SK-N-SH treated with all-trans-retinoic acid at 6 μM for 48 hours (cell line): ENCODE measurements around the gene ORC4.
"Not testable (repeated sequence)": the region's sequence is repeated elsewhere in the genome, so short reads cannot be mapped to it uniquely, and the experiment has no call there.

Source experiments
- ATAC-seq: fragments of 200-7000 bp; cut with Tn5 transposase; 3 replicates; pipeline ENCODE4 v1.9.1; 2020; ENCODE audit warnings: mild to moderate bottlenecking, moderate library complexity
- ARNTL ChIP-seq: fragments of 450-650 bp; formaldehyde crosslinking; IDR thresholded peaks from 2 replicates; pipeline ENCODE4 v1.5.0; 2020; ENCODE audit warnings: low read depth, mild to moderate bottlenecking, moderate library complexity, borderline replicate concordance
- BACH2 ChIP-seq: fragments of 250-450 bp; sonication (Bioruptor Pico); IDR thresholded peaks from 2 replicates; pipeline ENCODE4 v1.9.0; 2021; ENCODE audit warnings: mild to moderate bottlenecking, borderline replicate concordance
- CREB5 ChIP-seq: fragments of 250-450 bp; sonication (Bioruptor Pico); IDR thresholded peaks from 2 replicates; pipeline ENCODE4 v1.5.1; 2020; ENCODE audit warnings: low read depth, mild to moderate bottlenecking, moderate library complexity
- CSDC2 ChIP-seq: fragments of 250-450 bp; sonication (Bioruptor Pico); IDR thresholded peaks from 2 replicates; pipeline ENCODE4 v1.5.0; 2020; ENCODE audit warnings: mild to moderate bottlenecking, moderate library complexity
- CSRNP3 ChIP-seq: fragments of 250-450 bp; sonication (Bioruptor Pico); IDR thresholded peaks from 2 replicates; pipeline ENCODE4 v1.5.1; 2021; ENCODE audit warnings: mild to moderate bottlenecking, moderate library complexity
- ESRRG ChIP-seq: fragments of 250-450 bp; sonication (Bioruptor Pico); IDR thresholded peaks from 2 replicates; pipeline ENCODE4 v1.6.1; 2021; ENCODE audit warnings: mild to moderate bottlenecking
- GLIS3 ChIP-seq: fragments of 250-450 bp; sonication (Bioruptor Pico); IDR thresholded peaks from 2 replicates; pipeline ENCODE4 v1.5.0; 2020; ENCODE audit warnings: mild to moderate bottlenecking, moderate library complexity
- ISL1 ChIP-seq: fragments of 250-450 bp; sonication (Bioruptor Pico); IDR thresholded peaks from 2 replicates; pipeline ENCODE4 v2.1.2; 2022; ENCODE audit warnings: mild to moderate bottlenecking, moderate library complexity
- OSR1 ChIP-seq: fragments of 250-450 bp; sonication (Bioruptor Pico); IDR thresholded peaks from 2 replicates; pipeline ENCODE4 v1.8.0; 2022; ENCODE audit warnings: moderate library complexity, mild to moderate bottlenecking, inconsistent platforms
- PPARA ChIP-seq: fragments of 250-450 bp; sonication (Bioruptor Pico); IDR thresholded peaks from 2 replicates; pipeline ENCODE4 v1.5.0; 2020; ENCODE audit warnings: mild to moderate bottlenecking, borderline replicate concordance
- RARB ChIP-seq: fragments of 250-450 bp; sonication (Bioruptor Pico); IDR thresholded peaks from 2 replicates; pipeline ENCODE4 v1.8.0; 2021; ENCODE audit warnings: mild to moderate bottlenecking, moderate library complexity
- SNAI2 ChIP-seq: fragments of 250-450 bp; sonication (Bioruptor Pico); IDR thresholded peaks from 2 replicates; pipeline ENCODE4 v1.5.0; 2020; ENCODE audit warnings: mild to moderate bottlenecking, moderate library complexity
- TCF4 ChIP-seq: fragments of 250-450 bp; sonication (Bioruptor Pico); IDR thresholded peaks from 2 replicates; pipeline ENCODE4 v1.8.0; 2021; ENCODE audit warnings: mild to moderate bottlenecking, moderate library complexity, borderline replicate concordance
- TOX ChIP-seq: fragments of 250-450 bp; sonication (Bioruptor Pico); IDR thresholded peaks from 2 replicates; pipeline ENCODE4 v1.8.0; 2021; ENCODE audit warnings: mild to moderate bottlenecking, moderate library complexity, borderline replicate concordance
- TSHZ2 ChIP-seq: fragments of 250-450 bp; sonication (Bioruptor Pico); IDR thresholded peaks from 2 replicates; pipeline ENCODE4 v1.5.0; 2020; ENCODE audit warnings: mild to moderate bottlenecking, moderate library complexity
- ZC3H10 ChIP-seq: fragments of 250-450 bp; sonication (Bioruptor Pico); IDR thresholded peaks from 2 replicates; pipeline ENCODE4 v1.5.1; 2021; ENCODE audit warnings: mild to moderate bottlenecking, moderate library complexity
- ZFP3 ChIP-seq: fragments of 250-450 bp; sonication (Bioruptor Pico); IDR thresholded peaks from 2 replicates; pipeline ENCODE4 v1.5.0; 2020; ENCODE audit warnings: mild to moderate bottlenecking, moderate library complexity
- ZFP30 ChIP-seq: fragments of 450-650 bp; formaldehyde crosslinking; IDR thresholded peaks from 2 replicates; pipeline ENCODE4 v1.5.0; 2022; ENCODE audit warnings: mild to moderate bottlenecking, moderate library complexity
- ZNF565 ChIP-seq: fragments of 450-650 bp; formaldehyde crosslinking; conservative IDR thresholded peaks from 2 replicates; pipeline ENCODE4 v1.5.0; 2020; ENCODE audit warnings: low read depth, mild to moderate bottlenecking, moderate library complexity
- ZNF70 ChIP-seq: fragments of 450-650 bp; formaldehyde crosslinking; IDR thresholded peaks from 2 replicates; pipeline ENCODE4 v1.5.0; 2020; ENCODE audit warnings: mild to moderate bottlenecking, moderate library complexity
- ZNF8 ChIP-seq: fragments of 450-650 bp; formaldehyde crosslinking; IDR thresholded peaks from 2 replicates; pipeline ENCODE4 v1.5.0; 2020; ENCODE audit warnings: mild to moderate bottlenecking, moderate library complexity
- TF ChIP-seq, protein P1 (sequence below): fragments of 250-450 bp; sonication (Bioruptor Pico); IDR thresholded peaks from 2 replicates; pipeline ENCODE4 v1.8.0; 2020; ENCODE audit warnings: mild to moderate bottlenecking, moderate library complexity, borderline replicate concordance

ORC4 gene

GRCh38 chr2:148006249-148007007 lies 14.1 kb downstream of the ORC4 start:
- no peak for ATAC-seq
- TF ChIP-seq ZC3H10 (CRISPR knock-in tag) (no peak), PPARA (CRISPR knock-in tag) (no peak), ZFP30 (CRISPR knock-in tag) (no peak), ZNF70 (no peak), ESRRG (CRISPR knock-in tag) (no peak), ARNTL (CRISPR knock-in tag) (no peak), BACH2 (CRISPR knock-in tag) (no peak), TCF4 (CRISPR knock-in tag) (no peak), CREB5 (CRISPR knock-in tag) (no peak), SNAI2 (CRISPR knock-in tag) (no peak), ISL1 (no peak), OSR1 (CRISPR knock-in tag) (no peak), TSHZ2 (CRISPR knock-in tag) (no peak), TOX (CRISPR knock-in tag) (no peak), CSRNP3 (CRISPR knock-in tag) (no peak), ZNF565 (CRISPR knock-in tag) (no peak), RARB (CRISPR knock-in tag) (no peak), GLIS3 (CRISPR knock-in tag) (no peak)
- TF ChIP-seq, protein P1, sequence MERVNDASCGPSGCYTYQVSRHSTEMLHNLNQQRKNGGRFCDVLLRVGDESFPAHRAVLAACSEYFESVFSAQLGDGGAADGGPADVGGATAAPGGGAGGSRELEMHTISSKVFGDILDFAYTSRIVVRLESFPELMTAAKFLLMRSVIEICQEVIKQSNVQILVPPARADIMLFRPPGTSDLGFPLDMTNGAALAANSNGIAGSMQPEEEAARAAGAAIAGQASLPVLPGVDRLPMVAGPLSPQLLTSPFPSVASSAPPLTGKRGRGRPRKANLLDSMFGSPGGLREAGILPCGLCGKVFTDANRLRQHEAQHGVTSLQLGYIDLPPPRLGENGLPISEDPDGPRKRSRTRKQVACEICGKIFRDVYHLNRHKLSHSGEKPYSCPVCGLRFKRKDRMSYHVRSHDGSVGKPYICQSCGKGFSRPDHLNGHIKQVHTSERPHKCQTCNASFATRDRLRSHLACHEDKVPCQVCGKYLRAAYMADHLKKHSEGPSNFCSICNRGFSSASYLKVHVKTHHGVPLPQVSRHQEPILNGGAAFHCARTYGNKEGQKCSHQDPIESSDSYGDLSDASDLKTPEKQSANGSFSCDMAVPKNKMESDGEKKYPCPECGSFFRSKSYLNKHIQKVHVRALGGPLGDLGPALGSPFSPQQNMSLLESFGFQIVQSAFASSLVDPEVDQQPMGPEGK (CRISPR knock-in tag) = no peak

GRCh38 chr2:148002420-148002819 lies 18.1 kb downstream of the ORC4 start:
- ATAC-seq = not testable (repeated sequence)

DNA sequence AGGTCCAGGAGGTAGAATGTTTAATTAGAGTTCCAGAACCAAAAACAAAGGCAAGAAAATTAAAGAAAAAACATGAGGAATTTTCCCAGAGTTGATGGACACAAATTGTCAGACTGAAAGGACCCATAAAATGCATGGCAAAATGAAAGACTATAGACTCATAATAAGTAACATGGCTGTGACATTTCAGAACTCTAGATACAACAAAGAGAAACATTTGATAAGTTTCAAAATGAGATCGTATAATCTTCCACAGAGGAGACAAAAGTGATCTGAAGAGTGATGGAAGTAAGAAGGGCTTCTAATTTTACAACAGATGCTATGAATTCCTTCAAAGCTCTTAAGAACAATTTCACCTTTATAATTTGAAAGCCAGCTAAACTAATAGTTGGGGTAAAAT lies 20.4 kb downstream of the ORC4 start:
- ATAC-seq = no peak

More for the DNA sequence above, 20.4 kb downstream of the ORC4 start:
- no peak for TF ChIP-seq TSHZ2 (CRISPR knock-in tag)
- TF ChIP-seq RARB (CRISPR knock-in tag) = no peak
- TF ChIP-seq ZFP30 (CRISPR knock-in tag) = no peak
- TF ChIP-seq CSDC2 (CRISPR knock-in tag) = no peak
- TF ChIP-seq TOX (CRISPR knock-in tag) = no peak
- TF ChIP-seq SNAI2 (CRISPR knock-in tag) = no peak
- TF ChIP-seq PPARA (CRISPR knock-in tag) = no peak
- no peak for TF ChIP-seq ZNF8
- no peak for TF ChIP-seq TCF4 (CRISPR knock-in tag)
- no peak for TF ChIP-seq ARNTL (CRISPR knock-in tag)
- TF ChIP-seq ZNF565 (CRISPR knock-in tag) = no peak
- no peak for TF ChIP-seq GLIS3 (CRISPR knock-in tag)
- TF ChIP-seq, protein P1 (CRISPR knock-in tag) = no peak
- TF ChIP-seq ZC3H10 (CRISPR knock-in tag) = no peak
- no peak for TF ChIP-seq ZNF70
- no peak for TF ChIP-seq ZFP3 (CRISPR knock-in tag)
- no peak for TF ChIP-seq CREB5 (CRISPR knock-in tag)
- no peak for TF ChIP-seq OSR1 (CRISPR knock-in tag)
